ENCODE results near the gene ACSBG1. TPM values are rescaled to one million over a fixed set of nuclear protein-coding genes. Genes with fewer than 3 reads are reported as not detected.
A peak's percentile ranks its signal among the peaks of the same experiment; 100 is the strongest.

The ACSBG1 gene
- total and polyA plus RNA-seq, 4 donors, result 0.47 to 7.9 (median 2.5) TPM

- Histone ChIP-seq H3K9ac (ENCODE audit: insufficient read depth in 1 of 2, low read length in 2 of 2) (no peak overlapping the region), H3K9me3 (ENCODE audit: control insufficient read depth in 4 of 4, insufficient read depth in 3 of 4, low read length in 3 of 4) (no peaks in the 10 kb centered on the region), H3K36me3 (ENCODE audit: control insufficient read depth in 4 of 4, insufficient read depth in 4 of 4, low read length in 4 of 4) (no peaks in the 10 kb centered on the region), H3K4me3 (peak overlapping the region; percentile 65), H3K4me1 (ENCODE audit: control insufficient read depth in 5 of 5, insufficient read depth in 5 of 5, low read length in 5 of 5) (peaks cover 0 to 9% (median 2%) of the 10 kb centered on the region in 5 donors), H3K27ac (ENCODE audit: low read depth in 1 of 2, low read length in 1 of 2) (peak overlapping the region in 1 of 2 donors; percentile 97), H3K27me3 (ENCODE audit: control insufficient read depth in 3 of 3, insufficient read depth in 3 of 3, low read length in 2 of 3) (no peaks in the 10 kb centered on the region)
- no peak for ATAC-seq (ENCODE audit: insufficient read depth, low FRiP score)
- 40 to 56% methylated on average over 12 of the region's 12 CpGs for WGBS, 2 donors
- TF ChIP-seq CTCF (IDR thresholded peaks at IDR 0.05; ENCODE audit: control extremely low read depth, extremely low read depth), result no peak
- no peak for DNase-seq
Observed at GRCh38 chr15:78265137-78265460, 30.7 kb upstream of the ACSBG1 start.

GRCh38 chr15:78264304-78265136 is 30.2 kb upstream of the ACSBG1 start, which contains the start of gene DNAJA4:
DNAJA4 (plus strand) TSS chr15:78264562; CDS start chr15:78264764, 202 bp downstream.
- ATAC-seq (ENCODE audit: insufficient read depth, low FRiP score) (peak; percentile 63), DNase-seq (peak; percentile 58 to 72 (median 67))
- 3 to 4% methylated on average over 81 to 107 of the region's 107 CpGs for WGBS, 2 donors
- H3K9ac ChIP-seq (ENCODE audit: insufficient read depth in 1 of 2, low read length in 2 of 2), result no peak within 1 kb of the TSS
- no peaks in the 10 kb centered on the region for H3K36me3 ChIP-seq (ENCODE audit: control insufficient read depth in 4 of 4, insufficient read depth in 4 of 4, low read length in 4 of 4)
- peak within 1 kb of the TSS; percentile 65 for H3K4me3 ChIP-seq
- no peak for TF ChIP-seq CTCF (IDR thresholded peaks at IDR 0.05; ENCODE audit: control extremely low read depth, extremely low read depth)
- H3K27me3 ChIP-seq (ENCODE audit: control insufficient read depth in 3 of 3, insufficient read depth in 3 of 3, low read length in 2 of 3), result no peaks in the 10 kb centered on the region
- peaks cover 0 to 9% (median 2%) of the 10 kb centered on the region in 5 donors for H3K4me1 ChIP-seq (ENCODE audit: control insufficient read depth in 5 of 5, insufficient read depth in 5 of 5, low read length in 5 of 5)
- no peaks in the 10 kb centered on the region for H3K9me3 ChIP-seq (ENCODE audit: control insufficient read depth in 4 of 4, insufficient read depth in 3 of 4, low read length in 3 of 4)
- H3K27ac ChIP-seq (ENCODE audit: low read depth in 1 of 2, low read length in 1 of 2), result peak within 1 kb of the TSS; percentile 58 to 97

- Histone ChIP-seq H3K27ac (ENCODE audit: low read depth in 1 of 2, low read length in 1 of 2) (peak overlapping the region; percentile 54 to 97), H3K9ac (ENCODE audit: insufficient read depth in 1 of 2, low read length in 2 of 2) (no peak overlapping the region), H3K9me3 (ENCODE audit: control insufficient read depth in 4 of 4, insufficient read depth in 3 of 4, low read length in 3 of 4) (no peaks in the 10 kb centered on the region), H3K4me3 (peak overlapping the region; percentile 65), H3K4me1 (ENCODE audit: control insufficient read depth in 5 of 5, insufficient read depth in 5 of 5, low read length in 5 of 5) (peaks cover 0 to 9% (median 2%) of the 10 kb centered on the region in 5 donors), H3K27me3 (ENCODE audit: control insufficient read depth in 3 of 3, insufficient read depth in 3 of 3, low read length in 2 of 3) (no peaks in the 10 kb centered on the region), H3K36me3 (ENCODE audit: control insufficient read depth in 4 of 4, insufficient read depth in 4 of 4, low read length in 4 of 4) (no peaks in the 10 kb centered on the region)
- 83 to 92% methylated on average over 23 of the region's 23 CpGs for WGBS, 2 donors
- ATAC-seq (ENCODE audit: insufficient read depth, low FRiP score) (no peak), DNase-seq (no peak)
- no peak for TF ChIP-seq CTCF (IDR thresholded peaks at IDR 0.05; ENCODE audit: control extremely low read depth, extremely low read depth)
Observed at GRCh38 chr15:78263907-78264303, 29.5 kb upstream of the ACSBG1 start.

Measured in lung (tissue), 12 donors.